OCI-M1 (cell line): ENCODE data around the gene SLC5A6.

Experiments used
- DNase-seq: peaks from one replicate; lab custom pipeline; 2025; lab: John Stamatoyannopoulos, UW

Gene SLC5A6

DNA sequence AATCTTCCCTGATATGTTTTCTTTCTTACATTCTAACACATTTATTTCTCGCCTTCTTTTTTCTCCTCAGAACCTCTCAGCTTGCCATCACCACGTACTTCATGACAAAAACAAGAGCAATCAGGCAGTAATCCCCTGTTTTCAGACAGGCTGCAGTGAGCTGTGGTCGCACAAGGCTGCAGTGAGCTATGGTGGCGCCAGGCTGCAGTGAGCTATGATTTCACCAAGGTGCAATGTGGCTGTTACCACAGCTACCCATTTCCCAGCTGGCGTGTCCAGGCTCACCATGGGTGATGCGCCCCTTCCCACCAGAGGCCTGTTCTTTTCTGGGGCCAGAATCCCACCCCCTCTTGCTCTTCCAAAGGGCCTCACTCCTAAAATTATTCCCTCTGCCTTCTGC, 37.4 kb downstream of the SLC5A6 start:
- no peak for DNase-seq

DNA sequence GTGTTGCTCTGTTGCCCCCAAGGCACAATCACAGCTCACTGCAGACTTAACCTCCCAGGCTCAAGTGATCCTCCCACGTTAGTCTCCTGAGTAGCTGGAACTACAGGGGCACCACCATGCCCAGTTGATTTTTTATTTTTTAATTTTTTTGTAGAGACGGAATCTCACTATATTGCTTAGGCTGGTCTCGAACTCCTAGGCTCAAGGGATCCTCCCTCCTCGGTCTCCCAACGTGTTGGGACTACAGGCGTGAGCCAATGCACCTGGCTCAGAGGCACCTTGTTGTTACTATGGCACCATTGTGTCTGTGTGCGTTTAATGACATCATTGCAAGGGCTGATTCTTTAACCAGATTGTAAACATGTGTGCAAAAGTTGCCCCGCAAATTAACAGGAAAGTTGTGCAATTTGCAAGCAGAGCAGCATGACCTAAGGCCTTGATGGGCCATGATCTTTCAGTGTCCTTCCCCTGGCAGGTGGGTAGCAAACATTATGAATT, 40.7 kb downstream of the SLC5A6 start:
- no peak for DNase-seq

GRCh38 chr2:27170581-27171337, 41.3 kb downstream of the SLC5A6 start:
- DNase-seq: peak; percentile 56

GRCh38 chr2:27164960-27165763, 46.9 kb downstream of the SLC5A6 start:
- peak; percentile 29 for DNase-seq

DNA sequence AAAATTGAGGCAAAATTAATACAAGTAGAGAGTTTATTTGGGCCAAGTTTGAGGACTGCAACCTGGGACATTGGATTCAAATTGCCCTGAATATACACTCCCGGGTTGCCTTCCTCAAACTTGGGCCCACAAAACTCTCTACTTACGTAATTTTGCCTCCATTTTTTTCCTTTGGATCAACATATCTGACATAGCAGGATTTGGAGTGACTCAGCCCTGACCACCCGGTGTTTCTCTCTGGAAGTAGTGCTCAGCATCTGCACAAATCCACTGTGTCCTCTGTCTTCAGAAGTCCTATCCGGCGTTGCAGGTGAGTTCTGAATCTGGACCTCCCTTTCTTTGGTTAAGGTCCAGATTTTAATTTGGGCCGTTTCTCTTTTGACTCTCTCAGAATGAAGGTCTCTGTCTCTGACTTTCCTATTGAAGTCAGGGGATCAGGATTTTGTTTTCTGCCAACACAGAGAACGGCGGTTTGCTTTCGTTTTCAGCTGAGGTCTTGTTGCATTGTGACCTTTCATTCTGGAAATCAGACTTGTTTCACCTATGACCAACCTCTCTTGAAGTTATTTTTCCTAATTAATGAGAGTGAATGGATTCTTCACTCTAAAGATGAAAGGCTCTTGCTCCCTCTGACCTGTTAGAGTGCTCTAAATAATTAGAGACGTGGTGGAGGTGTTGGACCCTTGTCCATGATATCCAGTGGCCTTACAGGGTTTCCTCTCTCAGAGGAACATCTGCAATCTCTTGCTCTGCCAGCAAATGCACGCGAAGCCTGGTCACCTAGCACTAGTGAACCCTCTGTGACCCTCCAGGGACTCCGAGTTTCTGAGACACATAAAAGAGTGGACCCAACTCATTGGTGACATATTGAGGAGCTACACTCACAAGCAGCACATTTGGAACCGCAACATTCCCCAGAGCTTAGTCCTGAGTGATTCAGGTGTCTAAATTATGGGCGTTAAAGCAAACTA, 49.6 kb downstream of the SLC5A6 start:
- DNase-seq: peak; percentile 75

DNA sequence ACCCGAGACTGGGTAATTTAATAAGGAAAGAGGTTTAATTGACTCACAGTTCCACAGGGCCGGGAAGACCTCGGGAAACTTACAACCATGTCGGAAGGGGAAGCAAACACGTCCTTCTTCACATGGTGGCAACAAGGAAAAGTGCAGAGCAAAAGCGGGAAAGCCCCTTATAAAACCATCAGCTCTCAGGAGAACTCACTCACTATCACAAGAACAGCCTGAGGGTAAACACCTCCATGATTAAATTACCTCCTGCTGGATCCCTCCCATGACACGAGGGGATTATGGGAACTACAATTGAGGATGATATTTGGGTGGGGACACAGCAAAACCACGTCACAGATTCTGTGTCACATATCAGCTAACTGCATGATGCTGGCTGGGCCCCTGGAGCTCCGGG, 51.9 kb downstream of the SLC5A6 start:
- DNase-seq: no peak

DNA sequence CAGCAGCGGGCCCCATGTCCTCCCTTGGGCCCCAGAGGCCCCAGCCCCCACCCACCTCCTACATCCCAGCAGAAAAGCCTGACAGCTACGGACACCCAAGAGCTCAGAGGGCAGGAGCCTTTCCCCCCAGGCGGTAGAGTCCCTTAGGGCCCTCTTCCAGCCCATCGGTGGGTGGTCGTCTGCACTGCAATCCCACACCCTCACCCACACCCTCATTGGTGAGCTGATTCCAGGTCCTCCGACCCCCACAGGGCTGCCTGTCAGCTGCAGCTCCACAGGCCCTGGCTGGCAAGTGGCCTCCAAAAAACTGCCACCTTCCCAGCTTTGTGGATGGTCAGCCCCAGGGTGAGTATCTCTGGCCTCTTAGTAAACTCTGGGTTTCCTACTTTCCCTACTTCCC, 52.8 kb downstream of the SLC5A6 start:
- no peak for DNase-seq

DNA sequence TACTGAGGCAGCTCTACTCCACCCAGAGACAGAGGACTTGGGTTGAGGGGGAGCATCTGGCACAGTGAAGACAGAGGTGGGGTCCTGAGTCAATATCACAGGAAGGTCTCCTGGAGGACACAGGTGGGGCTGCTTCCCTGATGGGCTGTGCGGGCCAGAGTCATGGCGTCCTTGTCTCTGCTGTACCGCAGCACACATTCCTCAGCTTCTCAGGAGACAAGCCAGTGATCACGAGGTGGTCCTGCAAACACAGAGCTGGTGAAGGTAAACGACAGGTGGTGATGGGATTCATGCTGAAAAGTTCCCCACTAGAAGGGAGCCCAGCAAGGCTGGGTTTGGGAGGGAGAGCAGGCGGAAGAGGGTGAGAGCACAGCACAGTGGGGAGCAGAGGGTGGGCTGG, 53.6 kb downstream of the SLC5A6 start:
- no peak for DNase-seq

- no peak for DNase-seq
Observed at GRCh38 chr2:27155069-27155520, 57.0 kb downstream of the SLC5A6 start.

- no peak for DNase-seq
Observed at GRCh38 chr2:27154488-27154887, 57.6 kb downstream of the SLC5A6 start.

DNA sequence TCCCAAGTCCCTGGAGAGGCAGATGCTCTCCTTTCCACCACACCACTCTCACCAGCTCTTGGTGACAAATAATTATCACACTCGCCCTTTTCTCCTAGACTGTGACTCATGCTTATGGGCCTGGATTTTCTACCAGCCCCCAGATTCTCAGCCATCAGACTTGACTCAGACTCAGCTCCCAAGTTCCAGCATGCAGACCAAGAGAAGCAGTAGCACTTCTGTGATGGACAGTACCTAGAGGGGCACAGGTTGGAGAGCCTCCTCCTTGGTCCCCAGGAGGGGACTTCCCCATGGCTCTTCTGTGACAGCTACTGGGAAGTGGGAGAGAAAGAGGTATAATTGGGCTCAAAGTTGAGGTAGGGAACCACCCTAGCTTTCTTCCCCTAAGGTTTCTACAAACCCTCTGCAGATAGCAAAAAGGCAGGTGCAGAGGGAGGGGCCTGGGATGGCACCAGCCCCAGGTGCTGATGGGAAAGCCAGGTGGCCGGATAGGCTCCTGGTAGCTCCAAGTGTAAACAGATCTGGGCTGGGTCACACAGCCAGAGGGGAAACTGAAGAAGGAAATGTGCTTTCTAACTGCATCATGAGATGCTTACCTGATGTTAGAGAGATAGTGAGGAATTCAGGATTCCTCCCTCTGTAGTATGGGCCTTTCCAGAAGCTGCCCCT, 59.1 kb downstream of the SLC5A6 start:
- DNase-seq: no peak

- no peak for DNase-seq
Observed at GRCh38 chr2:27152102-27152795, 59.8 kb downstream of the SLC5A6 start.

- no peak for DNase-seq
Observed at GRCh38 chr2:27150639-27151230, 61.3 kb downstream of the SLC5A6 start.
